Hepatocyte (in vitro differentiated cells): Measurements from ENCODE around the gene NPIPA7. TPM values are rescaled to one million over a fixed set of nuclear protein-coding genes. Genes with fewer than 3 reads are reported as not detected.
"Not testable (repeated sequence)": the region's sequence is repeated elsewhere in the genome, so short reads cannot be mapped to it uniquely, and the experiment has no call there.

Experiments
- DNase-seq: peaks from one replicate; pipeline ENCODE4 v3.0.0-alpha.2; 2016; ENCODE audit warnings: low spot score
- H2AFZ ChIP-seq: fragments of 200-600 bp; sonication (generic); 2 replicates; pipeline ENCODE4 v1.6.0; 2016; ENCODE audit warnings: antibody characterized with exemption, mild to moderate bottlenecking
- H3K27ac ChIP-seq: fragments of 200-600 bp; sonication (generic); 2 replicates; pipeline ENCODE4 v1.5.1; 2016; ENCODE audit warnings: mild to moderate bottlenecking
- H3K27me3 ChIP-seq: fragments of 200-600 bp; sonication (generic); 2 replicates; pipeline ENCODE4 v1.6.1; 2016
- H3K36me3 ChIP-seq: fragments of 200-600 bp; sonication (generic); replicated peaks from 2 replicates; pipeline ENCODE4 v1.5.1; 2016; ENCODE audit warnings: low read depth; ENCODE audit not compliant: insufficient read depth
- H3K4me1 ChIP-seq: fragments of 200-600 bp; sonication (generic); 2 replicates; pipeline ENCODE4 v1.5.1; 2016; ENCODE audit warnings: mild to moderate bottlenecking, moderate library complexity; ENCODE audit not compliant: insufficient read depth
- H3K4me2 ChIP-seq: fragments of 200-600 bp; sonication (generic); 2 replicates; pipeline ENCODE4 v1.6.0; 2016
- H3K4me3 ChIP-seq: fragments of 200-600 bp; sonication (generic); 2 replicates; pipeline ENCODE4 v1.5.1; 2016; ENCODE audit warnings: mild to moderate bottlenecking
- H3K79me2 ChIP-seq: fragments of 200-600 bp; sonication (generic); 2 replicates; pipeline ENCODE4 v1.6.0; 2017; ENCODE audit warnings: mild to moderate bottlenecking
- H3K9me2 ChIP-seq: fragments of 200-600 bp; sonication (generic); replicated peaks from 2 replicates; pipeline ENCODE4 v1.6.0; 2017; ENCODE audit warnings: mild to moderate bottlenecking; ENCODE audit not compliant: insufficient read depth
- H3K9me3 ChIP-seq: fragments of 200-600 bp; sonication (generic); 2 replicates; pipeline ENCODE4 v1.5.1; 2016; ENCODE audit warnings: low read depth, mild to moderate bottlenecking
- H4K20me1 ChIP-seq: fragments of 200-600 bp; sonication (generic); 2 replicates; pipeline ENCODE4 v1.6.0; 2016; ENCODE audit warnings: mild to moderate bottlenecking; ENCODE audit not compliant: insufficient read depth, poor library complexity, severe bottlenecking
- WGBS: methylation state at CpG from one replicate; pipeline ENCODE4 v1.1.6; 2016; ENCODE audit warnings: low lambda C conversion rate; ENCODE audit errors: missing lambda C conversion rate; 5-methylcytosine and 5-hydroxymethylcytosine counted together
- polyA plus RNA-seq: library from polyadenylated mRNA; unstranded; fragments of >200 nt; fragmentation: Nextera tagmentation; extraction: Ambion mirVana; gene quantifications from 2 replicates; pipeline ENCODE4 v1.2.1, GENCODE V29; 2016
- total RNA-seq: library from RNA; depleted of rRNA; stranded (reverse); fragments of >200 nt; gene quantifications from 2 replicates; pipeline ENCODE4 v1.2.3, GENCODE V29; 2014

The NPIPA7 gene
- total and polyA plus RNA-seq, 2 experiments from 2014 or later, result 10.8 to 11.2 TPM

- H3K4me2 ChIP-seq, H3K79me2 ChIP-seq, H3K27me3 ChIP-seq, H3K36me3 ChIP-seq, DNase-seq, H3K9me2 ChIP-seq, H3K4me3 ChIP-seq, H3K9me3 ChIP-seq, H4K20me1 ChIP-seq, H2AFZ ChIP-seq, H3K27ac ChIP-seq, H3K4me1 ChIP-seq: not testable (repeated sequence)
- 100% methylated on average over 1 of the region's 6 CpGs for WGBS
Observed at GRCh38 chr16:16408430-16408829, 29.5 kb downstream of the NPIPA7 start.

- H3K9me2 ChIP-seq, H3K4me2 ChIP-seq, H4K20me1 ChIP-seq, DNase-seq, H2AFZ ChIP-seq, H3K27me3 ChIP-seq, H3K9me3 ChIP-seq, H3K27ac ChIP-seq, H3K4me1 ChIP-seq, H3K36me3 ChIP-seq, H3K79me2 ChIP-seq, H3K4me3 ChIP-seq: not testable (repeated sequence)
- no CpG with 5 or more reads among the region's 1 CpG for WGBS
Observed at GRCh38 chr16:16413773-16414172, 34.8 kb downstream of the NPIPA7 start.

- H4K20me1 ChIP-seq, H3K4me2 ChIP-seq, H3K4me3 ChIP-seq, H3K27me3 ChIP-seq, H3K27ac ChIP-seq, H3K79me2 ChIP-seq, H3K9me2 ChIP-seq, H2AFZ ChIP-seq, H3K4me1 ChIP-seq, H3K36me3 ChIP-seq, DNase-seq, H3K9me3 ChIP-seq: not testable (repeated sequence)
- no CpG with 5 or more reads among the region's 5 CpGs for WGBS
Observed at GRCh38 chr16:16417071-16417470, 38.1 kb downstream of the NPIPA7 start.

- H3K27ac ChIP-seq, H3K4me2 ChIP-seq, H3K27me3 ChIP-seq, H3K9me2 ChIP-seq, DNase-seq, H3K4me3 ChIP-seq, H3K9me3 ChIP-seq, H3K36me3 ChIP-seq, H3K79me2 ChIP-seq, H4K20me1 ChIP-seq, H3K4me1 ChIP-seq, H2AFZ ChIP-seq: not testable (repeated sequence)
- WGBS, result 86% methylated on average over 2 of the region's 5 CpGs
Observed at GRCh38 chr16:16417914-16418544, 39.1 kb downstream of the NPIPA7 start.

- not testable (repeated sequence) for H2AFZ ChIP-seq, H3K9me3 ChIP-seq, H3K79me2 ChIP-seq, H3K4me1 ChIP-seq, H4K20me1 ChIP-seq, H3K36me3 ChIP-seq, H3K4me2 ChIP-seq, H3K27me3 ChIP-seq, DNase-seq, H3K27ac ChIP-seq, H3K9me2 ChIP-seq, H3K4me3 ChIP-seq
- WGBS, result 71% methylated on average over 1 of the region's 1 CpG
Observed at GRCh38 chr16:16420515-16420914, 41.6 kb downstream of the NPIPA7 start.

GRCh38 chr16:16425146-16425545, 46.2 kb downstream of the NPIPA7 start:
- H3K4me3 ChIP-seq, H3K79me2 ChIP-seq, H2AFZ ChIP-seq, H3K9me3 ChIP-seq, H3K4me1 ChIP-seq, H3K27ac ChIP-seq, H4K20me1 ChIP-seq, H3K27me3 ChIP-seq, H3K9me2 ChIP-seq, DNase-seq, H3K36me3 ChIP-seq, H3K4me2 ChIP-seq: not testable (repeated sequence)
- WGBS, result no CpG with 5 or more reads among the region's 2 CpGs

- H3K9me3 ChIP-seq, H3K27ac ChIP-seq, DNase-seq, H3K4me3 ChIP-seq, H3K9me2 ChIP-seq, H3K4me2 ChIP-seq, H2AFZ ChIP-seq, H3K79me2 ChIP-seq, H3K4me1 ChIP-seq, H3K27me3 ChIP-seq, H3K36me3 ChIP-seq, H4K20me1 ChIP-seq: not testable (repeated sequence)
- WGBS, result 24% methylated on average over 2 of the region's 3 CpGs
Observed at GRCh38 chr16:16431135-16431534, 52.2 kb downstream of the NPIPA7 start.

GRCh38 chr16:16434711-16435110, 55.8 kb downstream of the NPIPA7 start:
- H3K4me2 ChIP-seq, H3K27ac ChIP-seq, H3K9me3 ChIP-seq, H2AFZ ChIP-seq, H3K36me3 ChIP-seq, DNase-seq, H3K9me2 ChIP-seq, H3K79me2 ChIP-seq, H3K27me3 ChIP-seq, H4K20me1 ChIP-seq, H3K4me3 ChIP-seq, H3K4me1 ChIP-seq: not testable (repeated sequence)
- 82% methylated on average over 2 of the region's 3 CpGs for WGBS

GRCh38 chr16:16441401-16441800, 62.5 kb downstream of the NPIPA7 start:
- 77% methylated on average over 2 of the region's 2 CpGs for WGBS
- not testable (repeated sequence) for H3K4me3 ChIP-seq, H3K9me2 ChIP-seq, H3K4me2 ChIP-seq, H3K27me3 ChIP-seq, DNase-seq, H4K20me1 ChIP-seq, H2AFZ ChIP-seq, H3K4me1 ChIP-seq, H3K9me3 ChIP-seq, H3K36me3 ChIP-seq, H3K79me2 ChIP-seq, H3K27ac ChIP-seq
